EL (cell line): Measurements from ENCODE around the gene ABI1.

Source experiments
- DNase-seq: peaks from one replicate; pipeline ENCODE4 v3.0.0-alpha.2; 2016

ABI1 gene

GRCh38 chr10:26706936-26707335, 153.8 kb downstream of the ABI1 start:
- no peak for DNase-seq

- DNase-seq, result no peak
Measured at GRCh38 chr10:26706206-26706605, 154.6 kb downstream of the ABI1 start.

GRCh38 chr10:26703974-26704373, 156.8 kb downstream of the ABI1 start:
- no peak for DNase-seq

GRCh38 chr10:26703096-26703495, 157.7 kb downstream of the ABI1 start:
- DNase-seq, result no peak

- no peak for DNase-seq
Measured at GRCh38 chr10:26700884-26701630, 159.7 kb downstream of the ABI1 start.

GRCh38 chr10:26699631-26700030, 161.1 kb downstream of the ABI1 start:
- DNase-seq, result no peak

- no peak for DNase-seq
Measured at GRCh38 chr10:26698909-26699308, 161.8 kb downstream of the ABI1 start.

- peak; percentile 7 for DNase-seq
Measured at GRCh38 chr10:26697922-26698608, 162.7 kb downstream of the ABI1 start.

GRCh38 chr10:26697163-26697921, 163.4 kb downstream of the ABI1 start, which contains the start of gene PDSS1:
Gene PDSS1, plus strand, starts transcription at chr10:26697701. Its CDS starts 11 bp downstream, at chr10:26697712.
- peak; percentile 70 for DNase-seq

GRCh38 chr10:26696786-26697162, 164.0 kb downstream of the ABI1 start:
- DNase-seq, result no peak
